T-helper 1 cell treated with Interleukin-12 subunit alpha and Interleukin-12 subunit beta and Interleukin-4 antibody, amounts not matched to agents 30 ng/mL and 1 ng/mL, for 36 hours (primary cell): Measurements from ENCODE around the gene MOCOS. TPM values are rescaled to one million over a fixed set of nuclear protein-coding genes. Genes with fewer than 3 reads are reported as not detected.
"Not testable (repeated sequence)": the region's sequence is repeated elsewhere in the genome, so short reads cannot be mapped to it uniquely, and the experiment has no call there.

Experiments used
- intact Hi-C: fragments of 100-400 bp; cut with micrococcal nuclease; formaldehyde crosslinking; loops from one replicate; pipeline ENCODE4 v1.15.1; 2024
- total RNA-seq: library from RNA; stranded (reverse); gene quantifications from 2 replicates; pipeline ENCODE4 v1.2.3, GENCODE V29; 2022

The MOCOS gene, protein sequence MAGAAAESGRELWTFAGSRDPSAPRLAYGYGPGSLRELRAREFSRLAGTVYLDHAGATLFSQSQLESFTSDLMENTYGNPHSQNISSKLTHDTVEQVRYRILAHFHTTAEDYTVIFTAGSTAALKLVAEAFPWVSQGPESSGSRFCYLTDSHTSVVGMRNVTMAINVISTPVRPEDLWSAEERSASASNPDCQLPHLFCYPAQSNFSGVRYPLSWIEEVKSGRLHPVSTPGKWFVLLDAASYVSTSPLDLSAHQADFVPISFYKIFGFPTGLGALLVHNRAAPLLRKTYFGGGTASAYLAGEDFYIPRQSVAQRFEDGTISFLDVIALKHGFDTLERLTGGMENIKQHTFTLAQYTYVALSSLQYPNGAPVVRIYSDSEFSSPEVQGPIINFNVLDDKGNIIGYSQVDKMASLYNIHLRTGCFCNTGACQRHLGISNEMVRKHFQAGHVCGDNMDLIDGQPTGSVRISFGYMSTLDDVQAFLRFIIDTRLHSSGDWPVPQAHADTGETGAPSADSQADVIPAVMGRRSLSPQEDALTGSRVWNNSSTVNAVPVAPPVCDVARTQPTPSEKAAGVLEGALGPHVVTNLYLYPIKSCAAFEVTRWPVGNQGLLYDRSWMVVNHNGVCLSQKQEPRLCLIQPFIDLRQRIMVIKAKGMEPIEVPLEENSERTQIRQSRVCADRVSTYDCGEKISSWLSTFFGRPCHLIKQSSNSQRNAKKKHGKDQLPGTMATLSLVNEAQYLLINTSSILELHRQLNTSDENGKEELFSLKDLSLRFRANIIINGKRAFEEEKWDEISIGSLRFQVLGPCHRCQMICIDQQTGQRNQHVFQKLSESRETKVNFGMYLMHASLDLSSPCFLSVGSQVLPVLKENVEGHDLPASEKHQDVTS
- total RNA-seq, result 0.17 TPM in 2 replicates

DNA sequence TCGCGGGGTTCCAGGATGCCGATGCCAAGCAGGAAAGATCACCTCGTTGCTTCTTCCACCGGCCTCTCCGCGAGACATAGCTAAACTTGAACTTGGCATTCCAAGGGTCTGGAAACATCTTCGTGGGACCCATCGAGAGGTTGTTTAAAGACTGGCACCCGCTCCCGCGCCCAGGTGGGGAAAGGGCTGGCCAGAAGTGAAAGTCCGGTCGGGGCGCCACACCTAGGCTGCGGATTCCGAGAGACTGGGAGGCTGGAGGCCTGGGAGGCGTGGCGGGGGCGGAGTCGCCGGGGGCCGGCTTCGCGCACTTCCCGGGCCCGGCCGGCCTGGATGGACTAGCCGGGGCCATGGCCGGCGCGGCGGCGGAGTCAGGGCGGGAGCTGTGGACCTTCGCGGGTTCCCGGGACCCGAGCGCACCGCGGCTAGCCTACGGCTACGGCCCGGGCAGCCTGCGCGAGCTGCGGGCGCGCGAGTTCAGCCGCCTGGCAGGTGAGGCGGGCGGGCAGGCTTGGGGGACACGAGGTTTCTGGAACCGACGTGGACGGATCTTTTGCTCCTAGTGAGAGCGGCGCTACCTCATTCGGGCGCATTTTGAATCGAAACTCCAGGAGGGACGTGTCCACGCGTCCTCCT is at the start of gene MOCOS:
Gene MOCOS, plus strand, starts transcription at position 305 of the 633 bp plus-strand sequence. Its CDS starts 43 bp downstream, at position 348.
- intact Hi-C loops, result loop anchor here (2.0 to 10.0 kb wide), 3 partner anchors 59 to 215 kb away; partner anchors contain the start of genes ELP2, RMP24 and SLC39A6

DNA sequence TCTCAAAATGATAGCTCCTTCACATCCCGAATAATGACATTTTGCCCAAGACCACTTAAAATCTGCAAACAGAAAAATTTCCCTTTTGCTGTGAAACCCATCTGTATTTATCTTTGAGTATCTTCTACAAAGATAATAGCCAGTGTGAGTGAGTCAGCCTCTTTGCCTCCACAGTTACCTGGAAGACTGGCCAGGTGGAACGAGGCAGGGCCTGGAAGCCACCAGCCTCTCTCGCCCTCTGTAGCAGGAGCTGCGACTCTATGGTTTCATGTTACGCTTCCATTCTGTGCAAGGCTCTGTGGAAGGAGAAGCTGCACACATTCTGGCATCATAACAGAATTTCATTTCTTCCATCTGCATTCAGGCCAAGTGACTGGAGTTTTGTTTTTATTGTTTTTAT is 48.1 kb upstream of the MOCOS start:
- intact Hi-C loops, result no loop called here

DNA sequence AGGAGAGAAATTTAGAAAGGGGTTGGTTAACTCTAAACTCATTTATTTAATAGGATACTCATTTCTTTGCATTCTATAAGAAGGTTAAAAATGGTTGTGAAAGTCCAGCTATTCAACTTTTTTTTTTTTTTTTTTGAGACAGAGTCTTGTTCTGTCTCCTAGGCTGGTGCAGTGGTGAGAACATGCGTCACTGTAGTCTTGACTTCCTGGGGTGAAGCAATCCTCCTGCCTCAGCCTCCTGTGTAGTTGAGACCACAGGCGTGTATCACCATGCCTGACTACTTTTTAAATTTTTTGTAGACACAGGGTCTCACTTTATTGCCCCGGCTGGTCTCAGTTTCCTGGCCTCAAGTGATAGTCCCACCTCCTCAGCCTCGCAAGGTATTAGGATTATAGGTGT is 45.7 kb upstream of the MOCOS start:
- intact Hi-C loops, result no loop called here

DNA sequence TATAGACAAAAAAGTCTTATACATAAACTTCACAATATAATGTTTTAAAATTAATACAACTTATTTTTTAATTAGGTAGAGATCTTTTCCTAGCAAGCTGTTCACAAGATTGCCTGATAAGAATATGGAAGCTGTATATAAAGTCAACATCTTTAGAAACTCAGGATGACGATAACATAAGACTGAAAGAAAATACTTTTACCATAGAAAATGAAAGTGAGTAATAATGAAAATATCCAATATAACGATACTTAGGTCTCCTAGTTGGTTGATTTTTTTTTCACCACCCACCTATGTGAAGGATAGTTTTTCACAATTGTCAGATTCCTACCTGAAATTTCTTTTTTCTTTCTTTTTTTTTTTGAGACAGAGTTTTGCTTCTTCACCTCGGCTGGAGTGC is 44.5 kb upstream of the MOCOS start:
- intact Hi-C loops, result loop anchor here (2.0 kb wide), 1 partner anchor 14 kb away; the partner anchor contains the start of genes ELP2 and SLC39A6

DNA sequence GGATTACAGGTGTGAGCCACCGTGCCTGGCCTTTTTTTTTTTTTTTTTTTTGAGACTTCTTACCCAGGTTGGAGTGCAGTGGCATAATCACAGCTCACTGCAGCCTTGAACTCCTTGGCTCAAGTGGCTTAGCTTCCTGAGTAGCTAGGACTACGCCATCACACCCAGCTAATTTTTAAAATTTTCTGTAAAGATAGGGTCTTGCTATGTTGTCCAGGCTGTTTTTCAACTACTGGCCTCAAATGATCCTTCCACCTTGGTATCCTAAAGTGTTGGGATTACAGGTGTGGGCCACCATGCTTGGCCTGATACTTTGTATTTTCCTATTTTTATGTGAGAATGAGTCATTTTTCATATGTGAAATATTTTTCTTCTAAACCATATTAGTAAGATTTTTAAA is 43.9 kb upstream of the MOCOS start:
- intact Hi-C loops, result loop anchor here (2.0 kb wide), 1 partner anchor 15 kb away; the partner anchor contains the start of genes ELP2 and SLC39A6

DNA sequence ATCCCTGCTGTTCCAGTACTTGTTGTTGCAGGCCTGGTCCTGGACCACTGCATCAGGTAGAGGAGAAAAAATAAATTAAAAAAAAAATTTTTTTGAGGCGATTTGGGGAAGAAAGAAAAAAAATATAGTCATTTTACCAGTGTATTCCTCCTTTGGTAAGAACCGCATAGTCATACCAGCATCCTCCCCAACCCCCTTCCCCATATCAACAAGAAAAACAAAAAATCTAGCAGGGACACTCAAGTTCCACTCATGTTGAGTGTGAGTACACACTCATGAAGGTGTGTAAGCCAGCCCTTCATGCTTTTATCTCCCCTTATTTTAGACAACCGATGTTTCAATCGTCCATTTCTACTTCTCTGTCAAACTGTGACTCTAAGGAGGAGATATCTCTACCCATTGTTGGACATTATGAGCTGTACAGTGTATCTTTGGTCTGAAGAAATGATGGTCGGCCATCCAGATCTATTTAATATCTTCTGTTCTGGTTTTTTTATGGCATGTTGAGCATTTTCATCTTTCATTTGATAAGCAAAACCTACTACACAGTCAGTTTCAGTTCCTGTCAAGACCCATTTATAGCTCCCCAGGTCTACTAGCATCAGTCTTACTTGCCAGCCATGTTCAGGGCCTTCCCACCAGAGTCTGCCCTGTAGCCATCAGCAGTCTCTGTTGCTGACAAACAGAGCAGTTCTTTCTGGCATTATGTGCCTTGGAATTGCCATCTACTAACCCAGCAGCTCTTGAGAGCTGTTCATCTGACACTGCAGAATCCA is 37.6 kb upstream of the MOCOS start:
- intact Hi-C loops, result no loop called here

DNA sequence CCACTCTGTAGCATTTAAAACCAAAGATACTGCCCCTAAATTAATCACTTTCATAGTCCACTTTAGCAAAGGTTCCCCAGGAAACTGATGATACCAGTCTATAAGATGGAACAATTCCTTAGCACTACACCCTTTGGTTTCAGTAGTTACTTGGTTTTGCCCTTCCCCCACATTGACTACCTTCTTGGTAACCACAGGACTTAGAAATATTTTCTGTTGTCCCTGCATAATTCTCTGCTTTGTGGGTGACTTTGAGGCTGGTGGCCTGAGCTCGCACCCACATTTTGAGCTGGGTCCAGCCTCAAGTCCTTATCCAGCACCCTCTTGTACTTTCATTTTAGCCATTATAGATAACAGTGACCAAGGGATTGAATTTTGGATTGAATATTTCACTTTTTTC is 34.5 kb upstream of the MOCOS start:
- intact Hi-C loops, result no loop called here

DNA sequence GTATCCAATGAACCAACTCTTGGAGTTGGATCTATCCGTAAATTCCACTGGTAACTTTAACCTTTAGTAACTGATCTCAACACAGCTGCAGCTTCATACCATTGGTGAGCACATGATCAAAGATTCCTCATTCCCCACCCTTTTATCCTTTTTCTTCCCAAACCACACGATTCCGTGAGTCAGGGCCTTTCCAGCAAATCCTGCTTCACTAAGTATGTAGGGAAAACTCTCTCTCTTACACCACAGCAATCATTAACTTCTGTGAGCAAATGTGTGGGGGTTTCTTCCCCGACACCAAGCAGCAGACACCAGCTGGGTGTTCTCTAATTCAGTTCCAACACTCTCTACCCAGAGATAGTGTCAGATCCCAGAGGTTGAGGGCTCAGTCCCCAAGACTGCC is 34.1 kb upstream of the MOCOS start:
- intact Hi-C loops, result no loop called here

DNA sequence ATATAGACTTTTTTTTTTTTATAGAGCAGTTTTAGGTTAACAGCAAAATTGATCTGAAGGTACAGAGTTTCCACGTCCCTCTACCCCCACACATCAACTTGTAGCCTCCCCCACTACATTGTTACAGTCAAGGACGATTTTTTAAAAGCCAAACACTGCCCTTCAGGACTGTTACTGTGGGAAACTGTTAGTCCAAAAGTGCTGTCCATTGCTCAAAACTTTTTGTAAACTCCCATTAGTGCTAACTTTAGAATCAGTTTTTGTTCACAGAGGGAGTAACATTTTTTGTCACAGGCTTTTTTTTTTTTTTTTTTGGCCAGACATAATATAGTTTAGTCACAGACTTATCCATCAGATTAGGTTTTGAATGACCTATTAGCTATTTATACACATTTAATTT is 33.5 kb upstream of the MOCOS start:
- intact Hi-C loops, result no loop called here

DNA sequence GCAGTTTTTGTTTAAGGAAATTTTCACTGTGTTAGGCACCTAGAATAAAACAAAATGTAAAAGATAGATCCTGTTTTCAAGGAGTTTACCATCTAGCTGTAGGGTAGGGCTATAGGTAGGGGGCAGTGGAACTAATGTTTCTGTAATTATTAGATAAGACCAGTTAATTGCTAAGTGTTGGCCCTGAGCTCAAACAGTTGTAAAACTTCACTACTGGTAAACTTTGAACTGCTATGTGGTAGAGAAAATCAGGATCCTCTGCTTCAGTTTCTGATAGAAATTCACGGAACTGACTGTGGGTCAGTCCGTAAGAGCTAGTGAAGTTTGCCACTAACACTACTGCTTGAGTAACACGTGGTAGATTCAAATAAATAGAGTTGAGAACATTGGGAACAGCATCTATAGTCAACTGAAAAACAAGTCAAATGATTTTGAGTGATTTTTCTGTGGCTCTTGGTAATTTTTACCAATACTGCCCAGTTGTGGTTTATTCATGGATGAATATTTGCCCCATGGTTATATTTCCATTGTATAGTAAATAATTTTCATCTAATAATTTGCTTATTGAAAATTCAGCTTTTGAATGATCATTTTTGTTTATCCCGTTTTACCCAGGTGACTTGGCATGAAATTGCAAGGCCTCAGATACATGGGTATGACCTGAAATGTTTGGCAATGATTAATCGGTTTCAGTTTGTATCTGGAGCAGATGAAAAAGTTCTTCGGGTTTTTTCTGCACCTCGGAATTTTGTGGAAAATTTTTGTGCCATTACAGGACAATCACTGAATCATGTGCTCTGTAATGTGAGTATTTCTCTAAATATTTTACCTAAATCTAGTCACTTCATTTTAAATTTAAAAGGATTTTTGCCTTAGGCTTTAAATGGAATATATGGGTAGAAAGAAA is 31.2 kb upstream of the MOCOS start:
- intact Hi-C loops, result no loop called here

DNA sequence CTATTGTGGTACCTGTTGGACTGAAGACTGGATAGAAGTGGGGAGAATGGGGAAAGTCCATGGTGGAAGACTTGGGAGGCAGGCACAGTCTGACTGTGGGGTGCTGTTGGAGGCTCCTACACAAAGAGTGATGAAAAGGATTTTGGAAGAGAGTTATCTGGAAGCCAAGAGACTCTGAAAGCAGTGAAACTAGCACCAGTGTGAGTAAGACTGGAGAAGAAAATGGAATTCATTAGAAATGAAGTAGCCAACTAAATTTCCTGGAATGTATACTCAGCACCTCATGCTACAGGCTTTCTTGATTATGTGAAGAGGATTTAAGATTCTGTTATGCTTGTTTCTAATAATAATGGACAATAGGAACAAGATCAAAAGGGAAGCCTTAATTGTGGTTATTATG is 29.9 kb upstream of the MOCOS start:
- intact Hi-C loops, result no loop called here

DNA sequence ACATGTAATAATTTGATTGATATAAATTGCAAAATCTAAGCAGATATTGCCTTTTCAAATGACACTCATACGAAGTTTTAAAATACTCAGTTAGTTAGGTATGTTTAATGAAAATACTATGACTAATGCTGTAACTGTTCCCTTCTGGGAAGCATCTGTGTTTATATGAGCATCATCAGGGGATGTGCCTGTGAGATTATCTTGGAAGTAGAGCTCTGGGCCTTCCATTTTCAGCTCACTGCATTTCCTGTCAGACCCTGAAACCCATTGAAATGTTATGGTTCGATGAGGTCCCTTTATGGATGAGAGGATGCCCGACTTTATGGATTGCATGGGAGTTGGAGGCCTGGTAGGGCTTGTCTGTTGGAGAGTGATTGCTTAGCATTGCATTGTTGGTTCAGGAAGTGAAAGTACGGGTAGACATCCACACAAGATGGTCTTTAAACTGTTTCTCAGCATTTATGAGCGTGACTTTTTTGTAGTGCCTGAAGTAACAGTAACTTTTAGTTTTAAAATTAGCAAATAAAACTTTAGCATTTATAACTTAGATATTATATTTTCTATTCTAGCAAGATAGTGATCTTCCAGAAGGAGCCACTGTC is 28.9 kb upstream of the MOCOS start:
- intact Hi-C loops, result no loop called here

DNA sequence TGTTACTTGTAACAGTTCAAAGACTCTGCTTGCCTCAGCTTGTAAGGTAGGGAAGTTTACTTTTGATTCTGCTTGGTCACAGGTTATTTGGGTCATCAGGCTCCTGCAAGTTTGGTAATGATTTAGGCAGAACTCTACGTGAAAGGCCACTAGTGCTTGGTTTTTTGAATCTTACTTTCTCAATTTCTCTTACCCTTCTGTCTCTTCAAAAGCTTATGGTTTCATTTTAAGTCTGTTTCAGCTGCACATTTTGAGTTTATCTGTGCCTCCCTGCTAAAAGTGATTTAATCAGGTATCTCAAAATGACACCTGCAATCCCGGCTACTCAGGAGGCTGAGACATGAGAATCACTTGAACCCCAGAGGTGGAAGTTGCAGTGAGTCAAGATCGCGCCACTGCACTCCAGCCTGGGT is 26.3 kb upstream of the MOCOS start:
- intact Hi-C loops, result no loop called here

DNA sequence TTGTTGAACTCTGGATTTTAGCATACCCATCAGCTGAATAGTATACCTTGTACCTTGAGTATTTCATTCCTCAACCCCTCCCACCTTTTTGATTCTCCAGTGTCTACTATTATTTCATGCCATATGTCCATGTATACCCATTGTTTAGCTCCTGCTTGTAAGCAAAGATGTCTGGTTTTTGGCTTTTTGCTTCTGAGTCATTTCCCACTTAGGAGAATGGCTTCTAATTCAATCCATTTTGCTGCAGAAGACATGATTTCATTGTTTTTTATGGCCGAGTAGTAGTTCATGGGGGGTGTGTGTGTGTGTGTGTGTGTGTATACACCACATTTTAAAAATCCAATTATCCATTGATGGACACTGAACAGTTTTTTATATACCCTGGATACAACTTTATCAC is 24.3 kb upstream of the MOCOS start:
- intact Hi-C loops, result no loop called here

DNA sequence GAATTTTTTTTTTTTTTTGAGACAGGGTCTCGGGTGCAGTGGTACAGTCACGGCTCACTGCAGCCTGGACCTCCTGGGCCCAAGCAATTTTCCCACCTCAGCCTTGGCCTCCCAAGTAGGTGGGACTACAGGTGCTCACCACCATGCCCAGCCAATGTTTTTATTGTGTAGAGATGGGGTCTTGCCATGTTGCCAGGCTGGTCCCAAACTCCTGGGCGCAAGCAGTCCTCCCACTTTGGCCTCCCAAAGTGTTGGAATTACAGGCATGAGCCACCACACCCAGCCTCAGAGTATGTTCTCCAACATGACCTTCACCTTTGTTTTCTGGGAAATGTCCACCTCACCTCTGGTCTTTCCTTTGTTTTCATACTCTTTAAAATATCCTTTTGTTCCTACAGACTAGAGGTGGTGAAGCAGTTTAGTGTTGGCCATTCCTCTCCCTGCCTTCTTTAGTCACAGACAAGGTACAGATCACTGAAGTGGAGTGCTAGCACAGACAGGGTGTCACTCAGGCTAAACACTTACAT is 19.5 kb upstream of the MOCOS start:
- intact Hi-C loops, result no loop called here

DNA sequence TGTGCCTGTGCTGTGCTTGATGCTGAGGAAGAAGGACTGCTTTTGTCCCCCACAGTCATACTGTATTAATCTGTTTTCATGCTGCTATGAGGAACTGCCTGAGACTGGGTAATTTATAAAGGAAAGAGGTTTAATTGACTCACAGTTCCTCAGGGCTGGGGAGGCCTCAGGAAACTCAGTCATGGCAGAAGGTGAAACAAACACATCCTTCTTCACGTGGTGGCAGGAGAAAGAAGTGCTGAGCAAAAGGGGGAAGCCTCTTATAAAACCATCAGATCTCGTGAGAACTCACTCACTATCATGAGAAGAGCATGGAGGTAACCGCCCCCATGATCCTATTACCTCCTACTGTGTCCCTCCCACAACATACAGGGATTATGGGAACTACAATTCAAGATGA is 19.0 kb upstream of the MOCOS start:
- intact Hi-C loops, result not testable (repeated sequence)

DNA sequence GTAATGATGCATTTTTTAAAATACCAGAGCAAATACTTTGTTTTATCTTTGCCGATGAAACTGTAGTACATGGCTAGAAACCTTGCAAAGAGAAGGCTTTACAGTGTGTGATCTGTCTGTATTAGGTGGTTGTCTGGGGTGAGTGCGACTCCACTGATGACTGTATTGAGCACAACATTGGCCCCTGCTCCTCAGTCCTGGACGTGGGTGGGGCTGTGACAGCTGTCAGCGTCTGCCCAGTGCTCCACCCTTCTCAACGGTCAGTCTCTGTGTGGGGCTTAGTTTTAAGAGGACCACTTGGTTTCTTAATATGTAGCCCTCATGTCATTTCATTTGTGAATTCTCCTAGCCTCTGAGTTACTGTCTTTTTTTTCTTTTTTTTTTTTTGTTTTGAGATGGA is 17.4 kb upstream of the MOCOS start:
- intact Hi-C loops, result no loop called here

DNA sequence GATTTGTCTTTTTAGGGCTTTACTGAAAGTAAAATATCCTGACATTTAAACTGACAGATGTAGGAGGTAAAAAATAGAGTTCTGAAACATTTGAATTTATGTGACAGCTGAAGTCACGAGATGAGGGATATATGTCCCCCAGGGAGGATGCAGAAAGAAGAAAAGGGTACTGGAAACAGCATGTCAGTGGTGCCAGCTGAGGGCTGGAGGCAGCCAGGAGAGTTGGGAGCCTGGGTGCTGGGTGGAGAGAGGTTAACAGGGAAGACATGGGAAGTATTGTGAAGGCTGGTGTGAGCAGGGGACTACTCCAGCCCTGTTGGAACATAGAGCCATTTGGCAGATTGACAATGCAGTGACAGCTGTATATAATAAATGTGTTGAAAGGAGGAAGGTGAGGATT is 11.8 kb upstream of the MOCOS start:
- intact Hi-C loops, result no loop called here

DNA sequence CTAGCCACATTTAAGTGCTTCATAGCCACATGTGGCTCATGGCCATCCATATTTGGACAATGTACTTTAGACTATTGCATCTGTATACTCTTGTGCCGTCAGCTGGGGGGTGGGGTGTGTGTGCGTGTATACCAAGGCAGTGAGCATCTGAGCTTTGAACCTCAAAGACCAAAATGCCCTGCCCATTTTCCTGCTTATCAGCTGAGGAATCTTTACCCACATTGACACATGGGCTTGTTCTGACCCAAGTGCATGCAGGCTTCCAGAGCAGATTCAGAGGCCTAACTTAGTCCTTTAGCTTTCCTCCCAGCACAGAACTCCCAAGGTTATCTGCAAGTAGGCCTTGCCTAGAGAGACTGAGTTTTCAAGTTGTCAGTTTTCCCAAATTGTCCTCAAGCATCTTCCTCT is 11.1 kb upstream of the MOCOS start:
- intact Hi-C loops, result no loop called here
